WERI-Rb-1 (cell line): ENCODE measurements around the gene OR14I1.

Source experiments
- DNase-seq: peaks from one replicate; pipeline ENCODE4 v3.0.0-alpha.2; 2020
- H3K27ac ChIP-seq: fragments of 250-450 bp; sonication (Bioruptor Pico); 2 replicates; pipeline ENCODE4 v1.5.1; 2020; ENCODE audit warnings: mild to moderate bottlenecking, moderate library complexity
- H3K27me3 ChIP-seq: fragments of 250-450 bp; sonication (Bioruptor Pico); 2 replicates; pipeline ENCODE4 v1.5.1; 2021; ENCODE audit warnings: mild to moderate bottlenecking, low read depth, moderate library complexity; ENCODE audit not compliant: insufficient read depth, severe bottlenecking
- H3K36me3 ChIP-seq: fragments of 250-450 bp; sonication (Bioruptor Pico); 2 replicates; pipeline ENCODE4 v1.5.1; 2020; ENCODE audit warnings: mild to moderate bottlenecking, moderate library complexity
- H3K4me3 ChIP-seq: 2 replicates; pipeline ENCODE4 v1.5.1; 2011; ENCODE audit warnings: low read depth, mild to moderate bottlenecking, control low read depth, low read length
- H3K9me3 ChIP-seq: fragments of 250-450 bp; sonication (Bioruptor Pico); 2 replicates; pipeline ENCODE4 v1.5.1; 2021; ENCODE audit warnings: mild to moderate bottlenecking, moderate library complexity; ENCODE audit not compliant: severe bottlenecking
- CTCF ChIP-seq: IDR thresholded peaks from 2 replicates; pipeline ENCODE4 v1.5.1; 2011; ENCODE audit warnings: low read depth, mild to moderate bottlenecking, control low read depth, inconsistent platforms, low read length

Gene OR14I1

GRCh38 chr1:248696261-248696660, 6.3 kb downstream of the OR14I1 start:
- peak; percentile 49 for DNase-seq
- peaks cover 8% of the 10 kb centered on the region for H3K9me3 ChIP-seq

GRCh38 chr1:248695451-248696132, 7.0 kb downstream of the OR14I1 start:
- peaks cover 10% of the 10 kb centered on the region for H3K9me3 ChIP-seq
- no peak overlapping the region for H3K27ac ChIP-seq
- DNase-seq, result no peak

More at GRCh38 chr1:248696261-248696660, 6.3 kb downstream of the OR14I1 start:
- Histone ChIP-seq H3K36me3 (no peaks in the 10 kb centered on the region), H3K4me3 (no peak overlapping the region), H3K27me3 (peaks cover 97% of the 10 kb centered on the region), H3K27ac (no peak overlapping the region)
- peak; percentile 44 for TF ChIP-seq CTCF

GRCh38 chr1:248691567-248692155, 10.9 kb downstream of the OR14I1 start:
- DNase-seq, result no peak
- Histone ChIP-seq H3K27ac (no peak overlapping the region), H3K4me3 (no peak overlapping the region), H3K27me3 (peaks cover 80% of the 10 kb centered on the region), H3K36me3 (no peaks in the 10 kb centered on the region), H3K9me3 (peaks cover 10% of the 10 kb centered on the region)
- no peak for TF ChIP-seq CTCF

More at GRCh38 chr1:248695451-248696132, 7.0 kb downstream of the OR14I1 start:
- TF ChIP-seq CTCF, result no peak
- H3K27me3 ChIP-seq, result peaks cover 97% of the 10 kb centered on the region
- no peak overlapping the region for H3K4me3 ChIP-seq
- no peaks in the 10 kb centered on the region for H3K36me3 ChIP-seq

GRCh38 chr1:248688527-248689298, 13.9 kb downstream of the OR14I1 start:
- Histone ChIP-seq H3K27ac (no peak overlapping the region), H3K4me3 (no peak overlapping the region), H3K9me3 (peaks cover 10% of the 10 kb centered on the region), H3K27me3 (peaks cover 68% of the 10 kb centered on the region), H3K36me3 (no peaks in the 10 kb centered on the region)
- TF ChIP-seq CTCF, result no peak
- no peak for DNase-seq

- H3K27me3 ChIP-seq, result peaks cover 68% of the 10 kb centered on the region
- peaks cover 8% of the 10 kb centered on the region for H3K9me3 ChIP-seq
- no peak for DNase-seq
- no peak overlapping the region for H3K4me3 ChIP-seq
- no peak overlapping the region for H3K27ac ChIP-seq
- TF ChIP-seq CTCF, result peak; percentile 28; the same call in 1 of the 2 replicates
- no peaks in the 10 kb centered on the region for H3K36me3 ChIP-seq
Observed at GRCh38 chr1:248686815-248687214, 15.8 kb downstream of the OR14I1 start.
